Keratinocyte (primary cell): Measurements from ENCODE around the gene LEFTY2. TPM values are rescaled to one million over a fixed set of nuclear protein-coding genes. Genes with fewer than 3 reads are reported as not detected.

Experiments
- DNase-seq: peaks from one replicate; pipeline ENCODE4 v3.0.0-alpha.2; 2011; ENCODE audit warnings: low read depth, missing footprints, low spot score
- FAIRE-seq: peaks from 2 replicates; lab custom pipeline; 2011; peaks lifted over from hg19 to GRCh38; lab: Jason Lieb, UNC
- H2AFZ ChIP-seq: 2 replicates; pipeline ENCODE4 v1.6.0; 2012; ENCODE audit warnings: low read length, control low read depth, inconsistent platforms; ENCODE audit not compliant: control insufficient read depth
- H3K27ac ChIP-seq: 2 replicates; pipeline ENCODE4 v1.5.1; 2011; ENCODE audit warnings: low read length; ENCODE audit not compliant: control insufficient read depth, insufficient read depth
- H3K27me3 ChIP-seq: 3 replicates; pipeline ENCODE4 v1.6.0; 2011; ENCODE audit warnings: low read length; ENCODE audit not compliant: control insufficient read depth, insufficient read depth; ENCODE audit errors: extremely low read depth
- H3K36me3 ChIP-seq, 2 experiments: 2 replicates in 1 of 2; 3 replicates in 1 of 2; pipeline ENCODE4 v1.5.1; 2011; ENCODE audit warnings: low read length in 2 of 2, mild to moderate bottlenecking in 1 of 2; ENCODE audit not compliant: control insufficient read depth in 2 of 2, insufficient read depth in 2 of 2; ENCODE audit errors: extremely low read depth in 1 of 2
- H3K4me1 ChIP-seq: 3 replicates; pipeline ENCODE4 v1.5.1; 2011; ENCODE audit warnings: low read length; ENCODE audit not compliant: control insufficient read depth, insufficient read depth; ENCODE audit errors: extremely low read depth
- H3K4me2 ChIP-seq: 3 replicates; pipeline ENCODE4 v1.6.0; 2011; ENCODE audit warnings: low read depth, low read length; ENCODE audit not compliant: control insufficient read depth, insufficient read depth; ENCODE audit errors: extremely low read depth
- H3K4me3 ChIP-seq, 3 experiments: fragments of 200-600 bp in 1 of 3; sonication (generic) in 1 of 3; 2 replicates in 2 of 3; 3 replicates in 1 of 3; pipeline ENCODE4 v1.5.1; 2011 to 2016; ENCODE audit warnings: low read length in 3 of 3, mild to moderate bottlenecking in 3 of 3, control low read depth in 2 of 3, inconsistent platforms in 1 of 3, low read depth in 1 of 3, mixed read lengths in 1 of 3, mixed run types in 1 of 3, moderate library complexity in 1 of 3; ENCODE audit not compliant: control insufficient read depth in 2 of 3, insufficient read depth in 2 of 3; ENCODE audit errors: extremely low read depth in 1 of 3
- H3K79me2 ChIP-seq: 2 replicates; pipeline ENCODE4 v1.6.0; 2012; ENCODE audit warnings: low read length; ENCODE audit not compliant: control insufficient read depth, insufficient read depth
- H3K9ac ChIP-seq: 3 replicates; pipeline ENCODE4 v1.6.0; 2011; ENCODE audit warnings: low read length; ENCODE audit not compliant: control insufficient read depth, insufficient read depth; ENCODE audit errors: extremely low read depth
- H3K9me1 ChIP-seq: 3 replicates; pipeline ENCODE4 v1.6.0; 2011; ENCODE audit warnings: low read length; ENCODE audit not compliant: control insufficient read depth, insufficient read depth; ENCODE audit errors: extremely low read depth
- H3K9me3 ChIP-seq: 2 replicates; pipeline ENCODE4 v1.5.1; 2012; ENCODE audit warnings: low read depth, low read length; ENCODE audit not compliant: control insufficient read depth
- H4K20me1 ChIP-seq: 3 replicates; pipeline ENCODE4 v1.6.0; 2011; ENCODE audit warnings: low read length; ENCODE audit not compliant: control insufficient read depth, insufficient read depth; ENCODE audit errors: extremely low read depth
- CTCF ChIP-seq, 3 experiments: IDR thresholded peaks in 1 of 3; conservative IDR thresholded peaks in 1 of 3; optimal IDR thresholded peaks in 1 of 3; 2 replicates in 2 of 3; 3 replicates in 1 of 3; pipeline versions ENCODE3 to v1.5.1; 2011; ENCODE audit warnings: low read length in 3 of 3, mild to moderate bottlenecking in 3 of 3, moderate library complexity in 2 of 3, control low read depth in 1 of 3, inconsistent platforms in 1 of 3; ENCODE audit not compliant: insufficient read depth in 2 of 3; ENCODE audit errors: extremely low read depth in 1 of 3
- EZH2 ChIP-seq: IDR thresholded peaks from one replicate; pipeline ENCODE4 v1.6.1; 2012; ENCODE audit warnings: inconsistent platforms, mild to moderate bottlenecking, low read length, moderate library complexity
- dilution Hi-C: fragments of 300-500 bp; cut with MboI; formaldehyde crosslinking; loops from one replicate; pipeline ENCODE4 v1.7.0; 2020; ENCODE audit warnings: low sequenced_read_pairs; ENCODE audit not compliant: extremely low pct_ligation_motif_present
- polyA plus RNA-seq, 5 experiments: library from polyadenylated mRNA; depleted of rRNA in 3 of 5; stranded (reverse) in 3 of 5; stranded (forward) in 1 of 5; unstranded in 1 of 5; fragments of >200 nt; gene quantifications; 1 replicate in 1 of 5; 2 replicates in 3 of 5; 3 replicates in 1 of 5; pipeline versions ENCODE4 v1.2.1 to v1.2.3, GENCODE V29; 2011 to 2012; ENCODE audit warnings: missing spikeins in 2 of 5, low read depth in 1 of 5, low replicate concordance in 1 of 5

The LEFTY2 gene
- polyA plus RNA-seq, 1 donor (not counting 4 experiments of a cell fraction or from before 2014, with no cell fraction given): not detected

- Histone ChIP-seq H3K9me3 (no peaks in the 10 kb centered on the region), H3K4me2 (no peak overlapping the region), H3K9me1 (no peaks in the 10 kb centered on the region), H3K36me3 (no peaks in the 10 kb centered on the region), H3K4me1 (peaks cover 8% of the 10 kb centered on the region), H3K27me3 (no peaks in the 10 kb centered on the region), H3K9ac (no peak overlapping the region), H3K27ac (no peak overlapping the region), H3K4me3 (no peak overlapping the region), H3K79me2 (no peaks in the 10 kb centered on the region), H4K20me1 (no peaks in the 10 kb centered on the region), H2AFZ (no peak overlapping the region)
- FAIRE-seq (no peak), DNase-seq (no peak)
- dilution Hi-C loops: no loop called here
- TF ChIP-seq CTCF (optimal IDR thresholded peaks at IDR 0.05 in 1 of 3, IDR thresholded peaks at IDR 0.05 in 1 of 3, conservative IDR thresholded peaks at IDR 0.05 in 1 of 3; ENCODE audit: extremely low read depth in 1 of 3, insufficient read depth in 2 of 3, low read length in 3 of 3) (no peak), EZH2 (no peak)
These were observed 32.2 kb downstream of the LEFTY2 start for GRCh38 chr1:225908773-225909172.

- Histone ChIP-seq H3K9ac (no peak overlapping the region), H3K79me2 (no peaks in the 10 kb centered on the region), H2AFZ (no peak overlapping the region), H3K4me1 (peaks cover 8% of the 10 kb centered on the region), H3K36me3 (no peaks in the 10 kb centered on the region), H3K4me3 (no peak overlapping the region), H3K27me3 (no peaks in the 10 kb centered on the region), H3K4me2 (no peak overlapping the region), H3K27ac (no peak overlapping the region), H3K9me3 (no peaks in the 10 kb centered on the region), H3K9me1 (no peaks in the 10 kb centered on the region), H4K20me1 (no peaks in the 10 kb centered on the region)
- TF ChIP-seq EZH2 (no peak), CTCF (optimal IDR thresholded peaks at IDR 0.05 in 1 of 3, IDR thresholded peaks at IDR 0.05 in 1 of 3, conservative IDR thresholded peaks at IDR 0.05 in 1 of 3; ENCODE audit: extremely low read depth in 1 of 3, insufficient read depth in 2 of 3, low read length in 3 of 3) (no peak)
- dilution Hi-C loops: no loop called here
- FAIRE-seq (no peak), DNase-seq (no peak)
These were observed 32.9 kb downstream of the LEFTY2 start for GRCh38 chr1:225908013-225908640.
